Measurements from ENCODE around the gene GPR82.

DNA sequence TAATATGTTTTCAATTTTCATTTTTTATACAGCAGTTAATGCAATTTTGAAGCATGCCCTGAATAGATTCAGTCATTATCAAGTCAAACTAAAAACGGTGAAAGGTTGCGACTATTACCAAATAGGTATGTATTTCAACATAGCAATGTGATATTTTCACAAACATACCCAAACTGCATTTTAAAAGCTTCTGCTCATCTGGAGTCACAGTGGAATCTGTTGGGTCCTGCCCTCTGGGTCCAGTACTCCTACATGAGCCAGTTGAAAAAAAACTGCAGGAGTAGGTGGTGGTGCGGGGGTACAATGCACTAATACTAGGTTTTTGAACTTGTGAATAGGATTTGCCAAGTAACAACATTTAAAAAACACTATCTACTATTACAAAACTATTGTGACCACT is 34.3 kb upstream of the GPR82 start:
- TF ChIP-seq, protein P1, sequence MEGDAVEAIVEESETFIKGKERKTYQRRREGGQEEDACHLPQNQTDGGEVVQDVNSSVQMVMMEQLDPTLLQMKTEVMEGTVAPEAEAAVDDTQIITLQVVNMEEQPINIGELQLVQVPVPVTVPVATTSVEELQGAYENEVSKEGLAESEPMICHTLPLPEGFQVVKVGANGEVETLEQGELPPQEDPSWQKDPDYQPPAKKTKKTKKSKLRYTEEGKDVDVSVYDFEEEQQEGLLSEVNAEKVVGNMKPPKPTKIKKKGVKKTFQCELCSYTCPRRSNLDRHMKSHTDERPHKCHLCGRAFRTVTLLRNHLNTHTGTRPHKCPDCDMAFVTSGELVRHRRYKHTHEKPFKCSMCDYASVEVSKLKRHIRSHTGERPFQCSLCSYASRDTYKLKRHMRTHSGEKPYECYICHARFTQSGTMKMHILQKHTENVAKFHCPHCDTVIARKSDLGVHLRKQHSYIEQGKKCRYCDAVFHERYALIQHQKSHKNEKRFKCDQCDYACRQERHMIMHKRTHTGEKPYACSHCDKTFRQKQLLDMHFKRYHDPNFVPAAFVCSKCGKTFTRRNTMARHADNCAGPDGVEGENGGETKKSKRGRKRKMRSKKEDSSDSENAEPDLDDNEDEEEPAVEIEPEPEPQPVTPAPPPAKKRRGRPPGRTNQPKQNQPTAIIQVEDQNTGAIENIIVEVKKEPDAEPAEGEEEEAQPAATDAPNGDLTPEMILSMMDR (IDR thresholded peaks at IDR 0.05): no peak
- TF ChIP-seq EP300 (IDR thresholded peaks at IDR 0.05) (no peak), POLR2A (IDR thresholded peaks at IDR 0.05; ENCODE audit: low read length) (no peak), JUNB (IDR thresholded peaks at IDR 0.05) (no peak), ZFP36 (IDR thresholded peaks at IDR 0.05; ENCODE audit: borderline replicate concordance, partially characterized antibody) (no peak), RCOR1 (IDR thresholded peaks at IDR 0.05; ENCODE audit: low read depth, low read length) (no peak), PHF8 (IDR thresholded peaks at IDR 0.05; ENCODE audit: borderline replicate concordance, low read depth) (no peak), ZSCAN20 (CRISPR knock-in tag; IDR thresholded peaks at IDR 0.05) (no peak), SREBF2 (IDR thresholded peaks at IDR 0.05) (no peak)

Data from A549 (cell line).